ENCODE measurements around the gene ENHO.

DNA sequence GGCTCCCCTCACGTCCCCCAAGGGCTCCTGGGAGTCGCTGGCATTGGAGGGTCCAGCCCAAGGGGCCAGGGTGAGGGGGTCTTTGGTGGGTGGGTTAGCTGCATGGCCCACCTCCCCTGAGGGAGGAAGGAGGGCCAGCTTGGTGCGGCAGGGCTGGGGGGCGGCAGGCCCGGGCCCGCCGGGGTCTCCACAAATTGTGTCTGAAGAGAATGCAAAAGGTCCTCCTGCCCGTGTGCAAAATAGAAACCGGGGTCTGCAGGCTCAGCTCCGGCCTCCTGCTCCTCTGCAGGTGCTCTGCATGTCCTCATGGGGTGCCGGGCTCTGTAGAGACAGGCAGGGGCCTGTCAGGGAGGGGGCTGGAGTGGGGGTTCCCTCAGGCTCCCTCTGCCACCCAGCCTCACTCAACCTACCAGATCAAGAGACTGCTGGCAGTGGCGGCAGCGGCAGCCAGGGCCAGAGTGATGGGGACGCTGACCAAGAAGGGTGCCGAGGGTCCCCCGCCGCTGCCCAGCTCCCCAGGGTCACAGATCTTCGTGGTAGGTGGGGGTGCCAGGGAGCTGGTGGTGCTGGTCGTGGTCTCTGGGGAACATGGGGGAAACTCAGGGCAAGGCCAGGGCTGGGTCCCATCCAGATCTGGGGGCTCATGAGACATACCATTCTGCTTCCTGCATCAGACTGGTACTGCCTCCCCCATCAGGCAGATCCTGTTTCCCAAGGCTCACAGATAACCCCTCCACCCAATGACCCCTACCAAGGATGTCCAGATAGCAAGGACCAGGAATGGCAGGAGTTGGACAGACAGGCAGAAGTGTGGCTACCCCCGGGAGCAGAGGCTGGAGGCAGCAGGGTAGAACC, 29.2 kb upstream of the ENHO start:
- TF ChIP-seq POLR2AphosphoS5 (IDR thresholded peaks at IDR 0.05; ENCODE audit: low read depth, low read length): no peak
- TF ChIP-seq, protein P1, sequence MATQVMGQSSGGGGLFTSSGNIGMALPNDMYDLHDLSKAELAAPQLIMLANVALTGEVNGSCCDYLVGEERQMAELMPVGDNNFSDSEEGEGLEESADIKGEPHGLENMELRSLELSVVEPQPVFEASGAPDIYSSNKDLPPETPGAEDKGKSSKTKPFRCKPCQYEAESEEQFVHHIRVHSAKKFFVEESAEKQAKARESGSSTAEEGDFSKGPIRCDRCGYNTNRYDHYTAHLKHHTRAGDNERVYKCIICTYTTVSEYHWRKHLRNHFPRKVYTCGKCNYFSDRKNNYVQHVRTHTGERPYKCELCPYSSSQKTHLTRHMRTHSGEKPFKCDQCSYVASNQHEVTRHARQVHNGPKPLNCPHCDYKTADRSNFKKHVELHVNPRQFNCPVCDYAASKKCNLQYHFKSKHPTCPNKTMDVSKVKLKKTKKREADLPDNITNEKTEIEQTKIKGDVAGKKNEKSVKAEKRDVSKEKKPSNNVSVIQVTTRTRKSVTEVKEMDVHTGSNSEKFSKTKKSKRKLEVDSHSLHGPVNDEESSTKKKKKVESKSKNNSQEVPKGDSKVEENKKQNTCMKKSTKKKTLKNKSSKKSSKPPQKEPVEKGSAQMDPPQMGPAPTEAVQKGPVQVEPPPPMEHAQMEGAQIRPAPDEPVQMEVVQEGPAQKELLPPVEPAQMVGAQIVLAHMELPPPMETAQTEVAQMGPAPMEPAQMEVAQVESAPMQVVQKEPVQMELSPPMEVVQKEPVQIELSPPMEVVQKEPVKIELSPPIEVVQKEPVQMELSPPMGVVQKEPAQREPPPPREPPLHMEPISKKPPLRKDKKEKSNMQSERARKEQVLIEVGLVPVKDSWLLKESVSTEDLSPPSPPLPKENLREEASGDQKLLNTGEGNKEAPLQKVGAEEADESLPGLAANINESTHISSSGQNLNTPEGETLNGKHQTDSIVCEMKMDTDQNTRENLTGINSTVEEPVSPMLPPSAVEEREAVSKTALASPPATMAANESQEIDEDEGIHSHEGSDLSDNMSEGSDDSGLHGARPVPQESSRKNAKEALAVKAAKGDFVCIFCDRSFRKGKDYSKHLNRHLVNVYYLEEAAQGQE (IDR thresholded peaks at IDR 0.05; ENCODE audit: insufficient read depth in 1 of 2, low read depth in 2 of 2, low read length in 2 of 2): no peak

All from PFSK-1 (cell line).